ENCODE data around the gene C12orf43. TPM values are rescaled to one million over a fixed set of nuclear protein-coding genes. Genes with fewer than 3 reads are reported as not detected.

Gene C12orf43
- total RNA-seq, 2 donors from 2014 or later, result 13.8 to 15.2 TPM

- Histone ChIP-seq H3K27me3 (replicated peaks; ENCODE audit: insufficient read depth) (no peaks in the 10 kb centered on the region), H3K9me3 (no peaks in the 10 kb centered on the region), H3K36me3 (no peaks in the 10 kb centered on the region), H3K4me3 (no peak overlapping the region), H3K4me1 (replicated peaks) (no peaks in the 10 kb centered on the region), H3K27ac (no peak overlapping the region)
- WGBS, result 80% methylated on average over 2 of the region's 2 CpGs
- TF ChIP-seq POLR2A (IDR thresholded peaks at IDR 0.05), result no peak
- intact Hi-C loops (cut with DNase I), result no loop called here
- no peak for DNase-seq (ENCODE audit: low spot score)
Measured at GRCh38 chr12:121022713-121023112, 6.4 kb upstream of the C12orf43 start.

- intact Hi-C loops (cut with DNase I), result no loop called here
- DNase-seq (ENCODE audit: low spot score), result no peak
- Histone ChIP-seq H3K9me3 (no peaks in the 10 kb centered on the region), H3K27ac (no peak overlapping the region), H3K27me3 (replicated peaks; ENCODE audit: insufficient read depth) (no peaks in the 10 kb centered on the region), H3K4me3 (no peak overlapping the region), H3K4me1 (replicated peaks) (no peaks in the 10 kb centered on the region), H3K36me3 (no peaks in the 10 kb centered on the region)
- 76% methylated on average over 6 of the region's 6 CpGs for WGBS
- no peak for TF ChIP-seq CTCF (IDR thresholded peaks at IDR 0.05)
- no peak for TF ChIP-seq POLR2AphosphoS5 (IDR thresholded peaks at IDR 0.05)
- no peak for TF ChIP-seq POLR2A (IDR thresholded peaks at IDR 0.05)
Measured at GRCh38 chr12:121021754-121022153, 5.5 kb upstream of the C12orf43 start.

GRCh38 chr12:121018860-121019617 is 2.8 kb upstream of the C12orf43 start:
- intact Hi-C loops (cut with DNase I), result no loop called here
- TF ChIP-seq POLR2A (IDR thresholded peaks at IDR 0.05) (no peak), POLR2AphosphoS5 (IDR thresholded peaks at IDR 0.05) (no peak), CTCF (IDR thresholded peaks at IDR 0.05) (no peak)
- Histone ChIP-seq H3K4me3 (no peak overlapping the region), H3K9me3 (no peaks in the 10 kb centered on the region), H3K27ac (no peak overlapping the region), H3K4me1 (replicated peaks) (peaks cover 5% of the 10 kb centered on the region), H3K36me3 (no peaks in the 10 kb centered on the region), H3K27me3 (replicated peaks; ENCODE audit: insufficient read depth) (no peaks in the 10 kb centered on the region)
- DNase-seq (ENCODE audit: low spot score), result no peak
- 75% methylated on average over 2 of the region's 2 CpGs for WGBS

- H3K27me3 ChIP-seq (replicated peaks; ENCODE audit: insufficient read depth), result no peaks in the 10 kb centered on the region
- WGBS, result 88% methylated on average over 15 of the region's 15 CpGs
- no peak overlapping the region for H3K27ac ChIP-seq
- no peaks in the 10 kb centered on the region for H3K9me3 ChIP-seq
- TF ChIP-seq CTCF (IDR thresholded peaks at IDR 0.05) (no peak), POLR2A (IDR thresholded peaks at IDR 0.05) (no peak), POLR2AphosphoS5 (IDR thresholded peaks at IDR 0.05) (no peak)
- H3K36me3 ChIP-seq, result no peaks in the 10 kb centered on the region
- peaks cover 5% of the 10 kb centered on the region for H3K4me1 ChIP-seq (replicated peaks)
- no peak overlapping the region for H3K4me3 ChIP-seq
- no peak for DNase-seq (ENCODE audit: low spot score)
- intact Hi-C loops (cut with DNase I), result no loop called here
Measured at GRCh38 chr12:121017966-121018491, 1.7 kb upstream of the C12orf43 start.

- intact Hi-C loops (cut with DNase I), result no loop called here
- H3K27me3 ChIP-seq (replicated peaks; ENCODE audit: insufficient read depth), result no peaks in the 10 kb centered on the region
- WGBS, result 82% methylated on average over 3 of the region's 3 CpGs
- no peaks in the 10 kb centered on the region for H3K9me3 ChIP-seq
- H3K27ac ChIP-seq, result no peak overlapping the region
- TF ChIP-seq POLR2A (IDR thresholded peaks at IDR 0.05) (no peak), CTCF (IDR thresholded peaks at IDR 0.05) (no peak), POLR2AphosphoS5 (IDR thresholded peaks at IDR 0.05) (no peak)
- H3K36me3 ChIP-seq, result no peaks in the 10 kb centered on the region
- no peak overlapping the region for H3K4me3 ChIP-seq
- no peak for DNase-seq (ENCODE audit: low spot score)
- peaks cover 5% of the 10 kb centered on the region for H3K4me1 ChIP-seq (replicated peaks)
Measured at GRCh38 chr12:121013715-121014114, 2.6 kb downstream of the C12orf43 start.
